Stimulated activated CD8-positive, alpha-beta memory T cell treated with anti-CD3 and anti-CD28 coated beads, Interleukin-4, amount 100 ng/mL, for 24 hours (primary cell): ENCODE data around the gene GLIS1.

ENCODE experiments used
- DNase-seq: peaks from one replicate; pipeline ENCODE4 v3.0.0-alpha.2; 2020; ENCODE audit warnings: low read depth

The GLIS1 gene

GRCh38 chr1:53678938-53679825 is 59.8 kb downstream of the GLIS1 start:
- DNase-seq = no peak

GRCh38 chr1:53678507-53678906 is 60.5 kb downstream of the GLIS1 start:
- DNase-seq = no peak

- no peak for DNase-seq
Observed at GRCh38 chr1:53678046-53678445, 60.9 kb downstream of the GLIS1 start.

GRCh38 chr1:53677486-53677885 is 61.5 kb downstream of the GLIS1 start:
- DNase-seq = no peak

- no peak for DNase-seq
Observed at GRCh38 chr1:53672785-53673184, 66.2 kb downstream of the GLIS1 start.

GRCh38 chr1:53672243-53672642 is 66.7 kb downstream of the GLIS1 start:
- DNase-seq = no peak

- no peak for DNase-seq
Observed at GRCh38 chr1:53669621-53670191, 69.3 kb downstream of the GLIS1 start.

GRCh38 chr1:53666566-53666965 is 72.4 kb downstream of the GLIS1 start:
- DNase-seq = no peak

- DNase-seq = no peak
Observed at GRCh38 chr1:53665996-53666395, 73.0 kb downstream of the GLIS1 start.

- DNase-seq = no peak
Observed at GRCh38 chr1:53663529-53664300, 75.2 kb downstream of the GLIS1 start.

GRCh38 chr1:53662951-53663350 is 76.0 kb downstream of the GLIS1 start:
- no peak for DNase-seq

- DNase-seq = no peak
Observed at GRCh38 chr1:53662169-53662568, 76.8 kb downstream of the GLIS1 start.

- DNase-seq = no peak
Observed at GRCh38 chr1:53661496-53661895, 77.5 kb downstream of the GLIS1 start.

- no peak for DNase-seq
Observed at GRCh38 chr1:53660666-53661065, 78.3 kb downstream of the GLIS1 start.

GRCh38 chr1:53659436-53659835 is 79.5 kb downstream of the GLIS1 start:
- DNase-seq = no peak

- DNase-seq = no peak
Observed at GRCh38 chr1:53658489-53659230, 80.3 kb downstream of the GLIS1 start.

GRCh38 chr1:53657891-53658396 is 81.0 kb downstream of the GLIS1 start:
- no peak for DNase-seq

- no peak for DNase-seq
Observed at GRCh38 chr1:53657531-53657805, 81.5 kb downstream of the GLIS1 start.

- no peak for DNase-seq
Observed at GRCh38 chr1:53656747-53657530, 82.0 kb downstream of the GLIS1 start.

- no peak for DNase-seq
Observed at GRCh38 chr1:53655931-53656746, 82.8 kb downstream of the GLIS1 start.
